Keratinocyte (primary cell): ENCODE data around the gene ACTL7B.

ENCODE experiments used
- CTCF ChIP-seq, 3 experiments: IDR thresholded peaks in 1 of 3; conservative IDR thresholded peaks in 1 of 3; optimal IDR thresholded peaks in 1 of 3; 2 replicates in 2 of 3; 3 replicates in 1 of 3; pipeline versions ENCODE3 to v1.5.1; 2011; ENCODE audit warnings: low read length in 3 of 3, mild to moderate bottlenecking in 3 of 3, moderate library complexity in 2 of 3, control low read depth in 1 of 3, inconsistent platforms in 1 of 3; ENCODE audit not compliant: insufficient read depth in 2 of 3; ENCODE audit errors: extremely low read depth in 1 of 3
- EZH2 ChIP-seq: IDR thresholded peaks from one replicate; pipeline ENCODE4 v1.6.1; 2012; ENCODE audit warnings: inconsistent platforms, mild to moderate bottlenecking, low read length, moderate library complexity

- TF ChIP-seq CTCF (optimal IDR thresholded peaks at IDR 0.05 in 1 of 3, IDR thresholded peaks at IDR 0.05 in 1 of 3, conservative IDR thresholded peaks at IDR 0.05 in 1 of 3; ENCODE audit: extremely low read depth in 1 of 3, insufficient read depth in 2 of 3, low read length in 3 of 3), result no peak
- TF ChIP-seq EZH2, result no peak
These were observed 48.4 kb upstream of the ACTL7B start for GRCh38 chr9:108904161-108904560.
